Brain microvascular endothelial cell (primary cell): Measurements from ENCODE around the gene STXBP5L.

Experiments used
- DNase-seq: peaks from one replicate; pipeline ENCODE4 v3.0.0-alpha.2; 2020
- H3K27ac ChIP-seq: fragments of 250-450 bp; sonication (Bioruptor Pico); 2 replicates; pipeline ENCODE4 v1.5.1; 2020; ENCODE audit warnings: mild to moderate bottlenecking, moderate library complexity
- H3K27me3 ChIP-seq: fragments of 250-450 bp; sonication (Bioruptor Pico); replicated peaks from 2 replicates; pipeline ENCODE4 v1.5.1; 2020; ENCODE audit warnings: mild to moderate bottlenecking
- H3K36me3 ChIP-seq: fragments of 250-450 bp; sonication (Bioruptor Pico); replicated peaks from 2 replicates; pipeline ENCODE4 v1.5.1; 2020; ENCODE audit warnings: mild to moderate bottlenecking
- H3K4me3 ChIP-seq: 2 replicates; pipeline ENCODE4 v1.5.1; 2011; ENCODE audit warnings: low read depth, mild to moderate bottlenecking, control low read depth, low read length, moderate library complexity
- in situ Hi-C: cut with HindIII; loops from 2 replicates; pipeline ENCODE4 v1.10.0; 2017; ENCODE audit warnings: low sequenced_read_pairs, low pct_ligation_motif_present
- TF ChIP-seq, protein P1 (sequence below): IDR thresholded peaks from 2 replicates; pipeline ENCODE4 v1.5.1; 2011; ENCODE audit warnings: low read depth, mild to moderate bottlenecking, moderate library complexity, low read length, control low read depth, inconsistent platforms; ENCODE audit errors: missing control alignments

Gene STXBP5L

DNA sequence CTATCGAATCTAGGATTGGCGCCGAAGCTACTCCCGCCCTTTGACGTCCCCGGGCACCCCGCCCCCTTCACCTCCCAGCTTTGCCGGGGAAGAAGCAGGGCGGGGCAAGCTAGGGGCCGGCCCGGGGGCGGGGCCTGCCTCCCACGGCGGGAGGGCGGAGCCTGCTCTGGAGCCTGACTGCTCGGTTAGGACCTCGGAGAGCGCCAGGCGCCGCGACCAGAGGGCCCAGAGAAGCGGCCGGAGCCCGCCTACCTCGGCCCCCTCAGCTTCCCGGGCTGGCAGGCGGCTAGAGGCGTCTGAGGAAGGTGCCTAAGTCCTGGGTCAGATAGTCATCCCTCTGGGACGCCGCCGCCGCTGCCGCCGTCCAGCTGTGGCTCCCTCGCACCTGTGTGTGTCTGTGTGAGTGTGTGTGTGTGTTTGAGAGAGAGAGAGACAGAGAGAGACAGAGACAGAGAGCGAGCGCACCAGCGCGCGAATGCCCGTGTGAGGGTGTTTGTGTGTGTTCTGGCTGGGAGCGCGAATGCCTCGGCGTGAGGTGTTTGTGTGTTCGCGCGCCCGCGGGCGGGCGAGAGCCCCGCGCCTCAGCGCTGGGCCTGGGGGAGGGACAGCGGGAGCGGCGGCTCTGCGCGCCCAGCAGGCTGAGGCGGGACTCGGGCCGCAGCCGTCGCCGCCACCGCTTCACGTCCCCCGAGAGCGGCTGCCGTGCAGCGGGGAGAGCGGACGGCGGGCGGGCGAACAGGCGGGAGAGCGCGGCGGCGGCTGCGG, at the start of gene STXBP5L:
Gene STXBP5L (plus strand): TSS at position 176 of the 765 bp plus-strand sequence. CDS start 1,374 bp downstream, outside the sequence.
- TF ChIP-seq, protein P1, sequence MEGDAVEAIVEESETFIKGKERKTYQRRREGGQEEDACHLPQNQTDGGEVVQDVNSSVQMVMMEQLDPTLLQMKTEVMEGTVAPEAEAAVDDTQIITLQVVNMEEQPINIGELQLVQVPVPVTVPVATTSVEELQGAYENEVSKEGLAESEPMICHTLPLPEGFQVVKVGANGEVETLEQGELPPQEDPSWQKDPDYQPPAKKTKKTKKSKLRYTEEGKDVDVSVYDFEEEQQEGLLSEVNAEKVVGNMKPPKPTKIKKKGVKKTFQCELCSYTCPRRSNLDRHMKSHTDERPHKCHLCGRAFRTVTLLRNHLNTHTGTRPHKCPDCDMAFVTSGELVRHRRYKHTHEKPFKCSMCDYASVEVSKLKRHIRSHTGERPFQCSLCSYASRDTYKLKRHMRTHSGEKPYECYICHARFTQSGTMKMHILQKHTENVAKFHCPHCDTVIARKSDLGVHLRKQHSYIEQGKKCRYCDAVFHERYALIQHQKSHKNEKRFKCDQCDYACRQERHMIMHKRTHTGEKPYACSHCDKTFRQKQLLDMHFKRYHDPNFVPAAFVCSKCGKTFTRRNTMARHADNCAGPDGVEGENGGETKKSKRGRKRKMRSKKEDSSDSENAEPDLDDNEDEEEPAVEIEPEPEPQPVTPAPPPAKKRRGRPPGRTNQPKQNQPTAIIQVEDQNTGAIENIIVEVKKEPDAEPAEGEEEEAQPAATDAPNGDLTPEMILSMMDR, result no peak
- Histone ChIP-seq H3K36me3 (no peaks in the 10 kb centered on the region), H3K27ac (no peak within 1 kb of the TSS), H3K4me3 (peak within 1 kb of the TSS; percentile 50), H3K27me3 (peaks cover 8% of the 10 kb centered on the region)
- DNase-seq, result peak; percentile 54
- in situ Hi-C loops, result no loop called here

DNA sequence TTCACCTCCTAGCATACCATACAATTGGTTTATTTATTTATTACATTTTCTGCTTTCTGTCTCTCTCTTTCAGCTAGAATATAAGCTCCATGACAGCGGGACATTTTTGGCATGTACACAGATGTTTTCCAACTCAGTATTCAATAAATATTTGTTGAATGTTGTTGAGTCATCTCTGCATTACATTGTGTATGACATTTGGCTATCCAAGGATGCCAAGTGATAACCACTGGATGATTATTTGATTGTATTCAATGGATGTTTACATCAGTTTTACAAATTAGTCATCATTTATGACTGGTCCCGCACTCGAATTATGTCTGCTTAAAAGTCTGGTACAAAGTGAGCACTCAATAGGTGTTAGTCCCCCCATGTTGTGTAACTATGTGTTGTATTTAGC, 49.5 kb upstream of the STXBP5L start:
- Histone ChIP-seq H3K36me3 (no peaks in the 10 kb centered on the region), H3K27ac (no peak overlapping the region), H3K4me3 (no peak overlapping the region), H3K27me3 (no peaks in the 10 kb centered on the region)
- TF ChIP-seq, protein P1, result no peak
- in situ Hi-C loops, result no loop called here
- DNase-seq, result no peak

DNA sequence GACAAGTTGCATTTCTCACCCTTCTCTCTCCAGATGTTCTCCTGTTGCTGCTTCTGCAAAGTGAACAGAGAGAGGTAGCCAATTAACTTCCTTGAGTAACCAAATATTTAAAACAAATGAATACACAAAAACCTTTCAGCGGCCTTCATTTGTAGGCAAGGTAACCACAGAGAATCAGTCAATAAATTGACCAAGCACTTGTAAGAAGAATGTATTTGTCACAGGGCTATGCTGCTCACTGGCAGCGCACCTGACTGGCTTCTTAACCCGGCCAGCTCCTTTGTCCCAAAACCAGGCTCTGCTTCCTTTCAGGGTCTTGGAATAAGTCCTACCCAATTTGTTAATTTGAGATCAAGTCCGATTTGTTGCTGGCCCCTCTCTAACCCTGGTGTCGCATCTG, 43.5 kb upstream of the STXBP5L start:
- Histone ChIP-seq H3K27me3 (no peaks in the 10 kb centered on the region), H3K4me3 (no peak overlapping the region), H3K27ac (no peak overlapping the region), H3K36me3 (no peaks in the 10 kb centered on the region)
- TF ChIP-seq, protein P1, result no peak
- in situ Hi-C loops, result no loop called here
- DNase-seq, result no peak

DNA sequence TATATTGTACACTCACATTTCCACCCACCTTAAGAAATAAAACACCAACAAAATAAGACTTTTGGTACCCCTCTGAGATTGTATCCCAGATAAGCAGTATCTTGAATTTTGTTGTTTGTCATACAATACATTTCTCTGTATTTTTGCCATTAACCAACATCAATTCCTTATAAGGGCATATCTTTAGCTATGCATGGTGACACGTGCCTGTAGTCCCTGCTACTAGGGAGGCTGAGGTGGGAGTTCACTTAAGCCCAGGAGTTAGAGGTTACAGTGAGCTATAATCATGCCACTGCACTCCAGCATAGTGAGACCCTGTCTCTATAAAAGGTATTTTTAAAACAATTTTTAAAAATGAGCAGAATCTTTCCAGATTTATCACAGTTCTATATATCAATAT, 32.5 kb upstream of the STXBP5L start:
- Histone ChIP-seq H3K4me3 (no peak overlapping the region), H3K36me3 (no peaks in the 10 kb centered on the region), H3K27ac (no peak overlapping the region), H3K27me3 (no peaks in the 10 kb centered on the region)
- in situ Hi-C loops, result no loop called here
- TF ChIP-seq, protein P1, result no peak
- DNase-seq, result no peak

DNA sequence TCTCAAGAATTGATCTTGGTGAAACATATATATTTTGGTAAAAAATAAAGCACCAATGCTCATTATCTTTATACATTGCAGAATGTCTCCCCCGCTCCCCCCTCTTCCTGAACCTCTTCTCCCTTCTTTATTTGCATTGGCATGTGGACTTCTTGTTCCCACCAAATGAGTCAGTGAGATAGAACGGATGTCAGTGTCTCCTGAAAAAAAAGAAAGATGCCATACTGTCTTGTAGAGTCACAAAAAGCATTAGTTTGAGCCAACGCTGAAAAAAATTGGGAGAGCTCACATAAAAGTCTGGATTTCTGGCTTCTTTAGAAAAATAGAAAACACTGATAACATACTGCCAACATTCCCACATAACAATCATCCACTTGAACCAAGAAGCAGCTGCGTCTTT, 32.0 kb upstream of the STXBP5L start:
- no peak for DNase-seq
- TF ChIP-seq, protein P1, result no peak
- H3K36me3 ChIP-seq, result no peaks in the 10 kb centered on the region
- in situ Hi-C loops, result no loop called here
- no peak overlapping the region for H3K4me3 ChIP-seq
- H3K27me3 ChIP-seq, result no peaks in the 10 kb centered on the region
- H3K27ac ChIP-seq, result no peak overlapping the region

DNA sequence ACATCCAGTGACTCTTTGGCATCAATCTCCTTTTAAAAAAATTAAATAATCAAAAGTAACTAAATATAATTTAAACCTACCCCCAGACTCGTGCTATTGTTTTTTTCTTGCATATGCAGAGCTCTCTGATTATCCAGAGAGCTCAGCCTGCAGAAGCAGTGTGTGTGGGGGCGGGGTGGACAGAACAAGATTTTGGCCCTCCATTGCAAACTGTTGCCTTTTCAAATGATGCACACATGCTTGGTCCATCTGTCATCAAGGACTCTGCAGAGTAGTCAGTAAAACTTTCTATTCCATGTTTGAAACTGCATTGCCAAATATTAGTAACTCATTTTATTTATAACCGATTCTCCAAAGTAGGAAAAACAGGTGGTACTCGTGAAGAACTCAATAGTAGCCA, 28.6 kb upstream of the STXBP5L start:
- no peak for DNase-seq

More for the DNA sequence above, 28.6 kb upstream of the STXBP5L start:
- Histone ChIP-seq H3K27me3 (no peaks in the 10 kb centered on the region), H3K36me3 (no peaks in the 10 kb centered on the region), H3K27ac (no peak overlapping the region), H3K4me3 (no peak overlapping the region)
- in situ Hi-C loops, result no loop called here
- TF ChIP-seq, protein P1, result no peak
